HG03108 (cell line): Measurements from ENCODE around the gene PCNP.
"Not testable (repeated sequence)": the region's sequence is repeated elsewhere in the genome, so short reads cannot be mapped to it uniquely, and the experiment has no call there.

ENCODE experiments used
- ATAC-seq: cut with Tn5 transposase; IDR thresholded peaks from one replicate; pipeline ENCODE4 v1.9.1; 2021; ENCODE audit warnings: moderate library complexity; ENCODE audit not compliant: unreplicated experiment

PCNP gene

GRCh38 chr3:101561630-101562328 lies 12.2 kb upstream of the PCNP start, which contains the start of gene TRMT10C:
TRMT10C (plus strand) TSS chr3:101561868; CDS start chr3:101564782, 2,914 bp downstream.
- ATAC-seq = peak; percentile 99

DNA sequence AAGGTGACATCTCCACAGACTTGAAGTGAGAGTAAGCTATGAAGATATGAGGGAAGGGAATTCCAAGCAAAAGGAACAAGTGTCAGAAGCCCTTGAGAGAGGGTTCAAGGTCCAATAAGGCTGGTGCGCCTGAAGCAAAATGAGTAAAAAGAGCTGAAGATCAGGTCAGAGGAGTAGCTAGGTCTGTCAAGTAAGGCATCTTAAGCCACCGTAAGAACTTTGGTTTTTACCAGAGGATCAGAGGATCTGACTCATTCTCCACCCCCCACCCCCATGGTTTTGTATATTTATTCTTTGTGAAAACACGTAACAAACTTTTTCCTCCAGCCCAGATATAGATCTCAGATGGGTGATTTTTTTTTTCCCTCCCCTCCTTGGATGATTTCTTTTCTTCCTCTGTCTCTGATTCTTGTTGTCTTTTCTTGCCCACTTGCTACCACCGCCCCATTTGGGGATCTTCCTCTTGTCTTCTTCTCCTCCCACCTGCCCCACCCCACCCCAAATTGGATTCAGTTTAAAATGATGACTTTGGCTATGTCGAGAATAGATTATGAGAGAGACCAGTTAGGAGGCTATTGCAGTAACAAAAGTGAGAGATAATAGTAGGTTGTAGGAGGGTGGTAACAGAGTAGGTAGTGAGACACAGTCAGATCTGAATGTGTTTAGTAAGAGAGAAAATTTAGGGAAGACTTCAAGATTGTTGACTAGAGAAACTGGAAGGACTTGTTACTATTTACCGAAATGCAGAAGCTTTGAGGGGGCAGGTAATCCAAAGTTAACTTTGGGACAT lies 6.3 kb upstream of the PCNP start:
- ATAC-seq = no peak

GRCh38 chr3:101571028-101571895 lies 2.7 kb upstream of the PCNP start:
- no peak for ATAC-seq

DNA sequence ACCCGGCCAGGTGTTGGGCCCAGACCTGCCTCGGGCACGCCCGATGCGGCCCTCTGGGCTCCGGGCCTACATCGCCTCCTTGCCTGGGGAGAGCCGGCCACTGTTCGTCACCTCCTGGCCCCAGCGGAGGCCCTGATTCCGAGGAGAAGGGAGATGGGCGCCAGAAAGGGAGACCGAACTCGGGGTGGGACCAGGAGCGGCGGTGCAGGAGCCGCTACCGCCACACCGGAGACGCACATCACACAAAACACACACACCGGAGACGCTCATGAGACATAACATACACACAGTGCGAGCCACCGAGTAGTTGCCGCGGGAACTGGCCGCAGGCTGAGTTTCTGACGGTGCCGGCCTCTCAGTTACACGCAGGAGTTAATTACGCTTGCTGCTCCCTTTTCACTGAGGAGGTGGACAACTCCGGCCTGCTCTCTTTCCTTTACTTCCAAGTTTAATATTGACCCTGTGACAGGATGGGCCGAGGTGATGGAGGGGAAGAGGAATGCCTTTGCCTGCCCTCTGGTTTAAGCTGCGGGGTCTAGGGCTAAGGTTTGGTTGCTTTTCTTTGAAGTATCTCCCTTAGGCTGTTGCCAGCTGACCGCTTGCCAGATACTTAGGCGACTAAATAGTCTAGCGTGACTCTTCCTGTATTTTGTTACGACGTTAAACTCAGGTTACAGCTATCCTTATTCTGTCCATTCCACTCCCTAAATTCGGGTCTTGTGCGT lies 570 bp downstream of the PCNP start:
- ATAC-seq = peak; percentile 22

DNA sequence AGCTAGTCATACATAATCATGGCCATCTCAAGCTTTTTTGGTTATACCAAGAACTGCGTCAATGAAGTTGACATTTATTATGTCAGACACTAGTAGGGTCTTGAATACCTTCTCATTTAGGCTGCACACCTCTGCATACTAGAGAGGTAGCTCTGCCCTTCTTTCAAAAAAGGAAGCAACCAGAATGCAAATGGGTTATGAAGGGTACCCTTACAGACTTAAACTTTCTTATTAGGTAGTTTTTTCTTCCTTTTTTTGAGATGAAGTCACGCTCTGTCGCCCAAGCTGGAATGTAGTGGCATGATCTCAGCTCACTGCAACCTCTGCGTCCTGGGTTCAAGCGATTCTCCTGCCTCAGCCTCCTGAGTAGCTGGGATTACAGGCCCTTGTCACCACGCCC lies 3.3 kb downstream of the PCNP start:
- no peak for ATAC-seq

GRCh38 chr3:101588616-101589015 lies 14.6 kb downstream of the PCNP start:
- no peak for ATAC-seq

GRCh38 chr3:101591071-101591470 lies 17.1 kb downstream of the PCNP start:
- no peak for ATAC-seq

DNA sequence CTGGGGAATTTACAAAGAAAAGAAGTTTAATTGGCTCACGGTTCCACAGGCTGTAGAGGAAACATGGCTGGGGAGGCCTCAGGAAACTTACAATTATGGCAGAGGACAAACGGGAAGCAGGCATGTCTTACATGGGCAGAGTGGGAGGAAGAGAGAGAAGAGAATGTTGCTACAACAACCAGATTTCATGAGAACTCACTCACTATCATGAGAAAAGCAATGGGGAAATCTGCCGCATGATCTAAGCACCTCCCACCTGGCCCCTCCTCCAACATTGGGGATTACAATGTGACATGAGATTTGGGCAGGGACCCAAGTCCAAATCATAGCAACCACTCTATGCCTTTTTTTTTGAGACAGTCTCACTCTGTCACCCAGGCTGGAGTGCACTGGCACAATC lies 28.8 kb downstream of the PCNP start:
- no peak for ATAC-seq

GRCh38 chr3:101603184-101603583 lies 29.2 kb downstream of the PCNP start:
- ATAC-seq = no peak

DNA sequence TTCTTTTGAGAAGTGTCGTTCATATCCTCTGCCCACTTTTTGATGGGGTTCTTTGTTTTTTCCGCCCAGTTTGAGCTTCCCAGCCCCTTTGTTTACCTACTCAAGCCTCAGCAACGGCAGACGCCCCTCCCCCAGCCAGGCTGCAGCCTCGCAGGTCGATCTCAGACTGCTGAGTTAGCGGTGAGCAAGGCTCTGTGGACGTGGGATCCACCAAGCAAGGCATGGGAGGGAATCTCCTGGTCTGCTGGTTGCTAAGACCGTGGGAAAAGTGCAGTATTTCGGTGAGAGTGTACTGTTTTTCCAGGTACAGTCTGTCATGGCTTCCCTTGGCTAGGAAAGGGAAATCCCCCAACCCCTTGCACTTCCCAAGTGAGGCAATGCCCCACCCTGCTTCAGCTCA lies 31.4 kb downstream of the PCNP start:
- not testable (repeated sequence) for ATAC-seq

- ATAC-seq = no peak
These were observed 37.0 kb downstream of the PCNP start for GRCh38 chr3:101611023-101611422.

GRCh38 chr3:101613014-101613413 lies 39.0 kb downstream of the PCNP start:
- ATAC-seq = not testable (repeated sequence)

DNA sequence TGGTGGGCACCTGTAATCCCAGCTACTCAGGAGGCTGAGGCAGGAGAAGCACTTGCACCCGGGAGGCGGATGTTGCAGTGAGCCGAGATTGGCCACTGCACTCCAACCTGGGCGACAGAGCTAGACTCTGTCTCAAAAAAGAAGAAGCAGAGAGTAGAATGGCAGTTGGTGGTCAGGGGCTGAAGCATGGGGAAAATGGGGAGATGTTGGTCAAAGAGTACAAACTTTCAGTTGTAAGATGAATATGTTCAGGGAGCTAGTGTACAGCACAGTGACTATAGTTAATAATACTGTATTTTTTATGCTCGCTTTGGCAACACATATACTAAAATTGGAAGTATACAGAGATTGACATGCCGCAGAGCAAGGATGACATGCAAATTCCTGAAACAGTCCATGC lies 41.5 kb downstream of the PCNP start:
- ATAC-seq = no peak

GRCh38 chr3:101617478-101617877 lies 43.5 kb downstream of the PCNP start:
- no peak for ATAC-seq

DNA sequence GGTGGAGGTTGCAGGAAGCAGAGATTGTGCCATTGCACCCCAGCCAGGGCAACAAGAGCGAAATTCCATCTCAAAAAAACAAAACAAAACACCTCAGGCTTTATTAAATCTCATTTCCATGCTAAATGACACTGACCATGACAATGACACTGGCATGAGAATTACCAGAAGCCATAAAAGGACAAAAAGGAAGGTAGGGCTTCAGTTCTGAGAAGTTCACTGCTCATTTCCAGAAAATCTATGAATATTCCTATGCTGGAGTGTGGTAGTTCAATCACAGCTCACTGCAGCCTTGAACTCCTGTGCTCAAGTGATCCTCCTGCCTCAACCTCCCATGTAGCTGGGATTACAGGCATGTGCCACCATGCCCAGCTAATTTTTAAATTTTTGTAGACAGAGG lies 44.7 kb downstream of the PCNP start:
- ATAC-seq = no peak

DNA sequence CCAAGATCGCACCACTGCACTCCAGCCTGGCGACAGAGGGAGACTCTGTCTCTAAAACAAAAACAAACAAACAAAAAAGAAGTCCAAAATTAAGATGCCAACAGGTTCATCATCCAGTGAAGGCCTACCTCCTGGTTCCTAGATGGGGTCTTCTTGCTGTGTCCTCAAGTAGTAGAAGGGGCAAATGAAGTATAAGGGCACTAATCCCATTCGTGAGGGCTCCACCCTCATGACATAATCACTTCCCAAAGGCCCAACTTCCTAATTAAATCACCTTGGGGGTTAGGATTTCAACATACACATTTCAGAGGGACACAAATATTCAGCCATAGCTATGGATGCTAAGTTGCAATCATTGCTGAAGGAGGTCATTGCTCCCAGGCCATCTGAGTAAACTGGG lies 45.8 kb downstream of the PCNP start:
- no peak for ATAC-seq

- no peak for ATAC-seq
These were observed 49.7 kb downstream of the PCNP start for GRCh38 chr3:101623656-101624055.

GRCh38 chr3:101624857-101625256 lies 50.9 kb downstream of the PCNP start:
- ATAC-seq = no peak

- no peak for ATAC-seq
These were observed 51.9 kb downstream of the PCNP start for GRCh38 chr3:101625879-101626278.

DNA sequence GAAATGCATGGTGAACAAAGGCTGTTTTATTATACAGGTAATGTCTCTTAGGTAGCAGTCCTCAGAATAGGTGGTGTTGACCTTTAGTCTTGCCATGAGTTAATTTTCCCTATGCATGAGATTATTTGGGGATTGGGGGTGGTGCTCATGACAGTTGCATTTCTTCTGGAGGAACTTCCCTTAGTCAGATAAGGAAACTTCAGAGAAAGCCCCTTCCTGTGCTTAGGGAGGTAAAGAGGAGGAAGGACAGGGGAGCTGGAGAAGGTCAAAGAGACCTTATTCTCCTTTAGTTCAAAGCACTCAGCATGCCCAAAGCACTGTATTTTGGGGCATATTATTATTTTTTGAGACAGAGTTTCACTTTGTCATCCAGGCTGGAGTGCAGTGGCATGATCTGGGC lies 55.2 kb downstream of the PCNP start:
- ATAC-seq = no peak
